ENCODE results near the gene PTPRQ. TPM values are rescaled to one million over a fixed set of nuclear protein-coding genes. Genes with fewer than 3 reads are reported as not detected.

PTPRQ gene
- total RNA-seq, 1 donor from 2014 or later: not detected

- no peaks in the 10 kb centered on the region for H3K4me1 Mint-ChIP-seq
- H3K36me3 Mint-ChIP-seq (ENCODE audit: low read depth): no peaks in the 10 kb centered on the region
- H3K4me3 Mint-ChIP-seq: no peak overlapping the region
- H3K9me3 Mint-ChIP-seq: no peaks in the 10 kb centered on the region
- H3K27me3 Mint-ChIP-seq (ENCODE audit: low read depth): peaks cover 4% of the 10 kb centered on the region
- H3K27ac Mint-ChIP-seq (ENCODE audit: unreplicated experiment): no peak overlapping the region
- DNase-seq (ENCODE audit: low read depth, low spot score): no peak
- no peak for TF ChIP-seq CTCF (conservative IDR thresholded peaks at IDR 0.05)
Observed at GRCh38 chr12:80419644-80420043, 24.4 kb upstream of the PTPRQ start.

- no peak for TF ChIP-seq CTCF (conservative IDR thresholded peaks at IDR 0.05)
- Mint-ChIP-seq H3K27me3 (ENCODE audit: low read depth) (peaks cover 1% of the 10 kb centered on the region), H3K36me3 (ENCODE audit: low read depth) (no peaks in the 10 kb centered on the region), H3K4me1 (no peaks in the 10 kb centered on the region), H3K9me3 (no peaks in the 10 kb centered on the region), H3K27ac (ENCODE audit: unreplicated experiment) (no peak overlapping the region), H3K4me3 (no peak overlapping the region)
- no peak for DNase-seq (ENCODE audit: low read depth, low spot score)
Observed at GRCh38 chr12:80420075-80420474, 24.0 kb upstream of the PTPRQ start.

- Mint-ChIP-seq H3K4me3 (no peak overlapping the region), H3K27ac (ENCODE audit: unreplicated experiment) (no peak overlapping the region), H3K4me1 (no peaks in the 10 kb centered on the region), H3K36me3 (ENCODE audit: low read depth) (no peaks in the 10 kb centered on the region), H3K9me3 (no peaks in the 10 kb centered on the region), H3K27me3 (ENCODE audit: low read depth) (no peaks in the 10 kb centered on the region)
- no peak for DNase-seq (ENCODE audit: low read depth, low spot score)
- no peak for TF ChIP-seq CTCF (conservative IDR thresholded peaks at IDR 0.05)
Observed at GRCh38 chr12:80422550-80422949, 21.5 kb upstream of the PTPRQ start.

- no peak for DNase-seq (ENCODE audit: low read depth, low spot score)
- Mint-ChIP-seq H3K27ac (ENCODE audit: unreplicated experiment) (no peak overlapping the region), H3K4me3 (no peak overlapping the region), H3K4me1 (no peaks in the 10 kb centered on the region), H3K27me3 (ENCODE audit: low read depth) (no peaks in the 10 kb centered on the region), H3K9me3 (no peaks in the 10 kb centered on the region), H3K36me3 (ENCODE audit: low read depth) (no peaks in the 10 kb centered on the region)
- no peak for TF ChIP-seq CTCF (conservative IDR thresholded peaks at IDR 0.05)
Observed at GRCh38 chr12:80432061-80432460, 12.0 kb upstream of the PTPRQ start.

GRCh38 chr12:80441921-80442320 is 2.1 kb upstream of the PTPRQ start:
- TF ChIP-seq CTCF (conservative IDR thresholded peaks at IDR 0.05): no peak
- no peak for DNase-seq (ENCODE audit: low read depth, low spot score)
- Mint-ChIP-seq H3K27me3 (ENCODE audit: low read depth) (no peaks in the 10 kb centered on the region), H3K4me3 (no peak overlapping the region), H3K4me1 (peaks cover 10% of the 10 kb centered on the region), H3K27ac (ENCODE audit: unreplicated experiment) (no peak overlapping the region), H3K9me3 (peaks cover 4% of the 10 kb centered on the region), H3K36me3 (ENCODE audit: low read depth) (peaks cover 3% of the 10 kb centered on the region)
